ENCODE measurements around the gene TBL3. TPM values are rescaled to one million over a fixed set of nuclear protein-coding genes. Genes with fewer than 3 reads are reported as not detected.
A peak's percentile ranks its signal among the peaks of the same experiment; 100 is the strongest.

Gene TBL3
- total RNA-seq, 1 experiment from 2014 or later: 42.4 TPM

DNA sequence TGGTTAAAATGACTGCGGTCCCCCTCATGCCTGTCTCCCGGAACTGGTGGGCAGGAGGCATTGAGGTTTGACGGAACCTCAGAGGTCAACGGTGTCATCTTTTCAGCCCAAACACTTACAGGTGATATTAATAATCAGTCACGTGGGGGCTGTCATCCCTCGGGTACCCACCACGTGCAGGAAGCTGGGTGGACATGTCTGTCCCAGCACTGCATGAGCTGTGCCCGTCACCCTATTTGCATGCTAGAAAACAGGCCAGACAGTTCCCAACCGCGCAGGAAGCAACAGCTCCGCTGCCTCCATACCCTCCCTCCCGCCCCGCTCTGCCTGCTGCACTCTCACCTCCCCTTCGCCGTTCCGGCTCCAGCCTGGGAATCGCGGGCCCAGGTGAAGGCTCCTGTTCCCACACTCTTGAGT is 19.3 kb downstream of the TBL3 start:
- no peak for ATAC-seq
- Histone ChIP-seq H3K4me3 (ENCODE audit: low read depth in 2 of 2, low read length in 2 of 2) (peak overlapping the region in 1 of 2 experiments; percentile 67; a peak in 1 of 4 replicates), H3K27ac (ENCODE audit: low read length) (no peak overlapping the region), H3K27me3 (ENCODE audit: control insufficient read depth, insufficient read depth, low read length) (no peaks in the 10 kb centered on the region), H3K4me1 (ENCODE audit: control insufficient read depth, insufficient read depth, low read length) (peaks cover 15% of the 10 kb centered on the region; the same call in 1 of the 2 replicates), H3K9me3 (ENCODE audit: control insufficient read depth, insufficient read depth, low read depth, low read length) (no peaks in the 10 kb centered on the region), H3K36me3 (ENCODE audit: control insufficient read depth, insufficient read depth, low read length) (no peaks in the 10 kb centered on the region)
- no peak for DNase-seq (ENCODE audit: low read depth, low spot score)
- ChIA-PET POLR2A (interaction anchor here (0.6 kb wide), 1 partner anchor 50 kb away, joined by 5 read pairs; no protein-coding TSS in a partner anchor), CTCF (no interaction called here)
- no TSS peak for BruUV-seq (replicated peaks)
- in situ Hi-C loops (cut with HindIII; ENCODE audit: low pct_unique_long_range_greater_than_20kb, low sequenced_read_pairs) (no loop called here), intact Hi-C loops (cut with micrococcal nuclease; ENCODE audit: unreplicated experiment) (no loop called here)
- TF ChIP-seq TCF7L2 (IDR thresholded peaks at IDR 0.05; ENCODE audit: low read depth, low read length) (no peak), SIN3A (IDR thresholded peaks at IDR 0.05; ENCODE audit: borderline replicate concordance, insufficient read depth, low read depth, low read length) (no peak), POLR2AphosphoS5 (IDR thresholded peaks at IDR 0.05; ENCODE audit: low read depth, low read length) (no peak)
- TF ChIP-seq, protein P1, sequence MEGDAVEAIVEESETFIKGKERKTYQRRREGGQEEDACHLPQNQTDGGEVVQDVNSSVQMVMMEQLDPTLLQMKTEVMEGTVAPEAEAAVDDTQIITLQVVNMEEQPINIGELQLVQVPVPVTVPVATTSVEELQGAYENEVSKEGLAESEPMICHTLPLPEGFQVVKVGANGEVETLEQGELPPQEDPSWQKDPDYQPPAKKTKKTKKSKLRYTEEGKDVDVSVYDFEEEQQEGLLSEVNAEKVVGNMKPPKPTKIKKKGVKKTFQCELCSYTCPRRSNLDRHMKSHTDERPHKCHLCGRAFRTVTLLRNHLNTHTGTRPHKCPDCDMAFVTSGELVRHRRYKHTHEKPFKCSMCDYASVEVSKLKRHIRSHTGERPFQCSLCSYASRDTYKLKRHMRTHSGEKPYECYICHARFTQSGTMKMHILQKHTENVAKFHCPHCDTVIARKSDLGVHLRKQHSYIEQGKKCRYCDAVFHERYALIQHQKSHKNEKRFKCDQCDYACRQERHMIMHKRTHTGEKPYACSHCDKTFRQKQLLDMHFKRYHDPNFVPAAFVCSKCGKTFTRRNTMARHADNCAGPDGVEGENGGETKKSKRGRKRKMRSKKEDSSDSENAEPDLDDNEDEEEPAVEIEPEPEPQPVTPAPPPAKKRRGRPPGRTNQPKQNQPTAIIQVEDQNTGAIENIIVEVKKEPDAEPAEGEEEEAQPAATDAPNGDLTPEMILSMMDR (IDR thresholded peaks at IDR 0.05): no peak
- TF ChIP-seq, protein P2, sequence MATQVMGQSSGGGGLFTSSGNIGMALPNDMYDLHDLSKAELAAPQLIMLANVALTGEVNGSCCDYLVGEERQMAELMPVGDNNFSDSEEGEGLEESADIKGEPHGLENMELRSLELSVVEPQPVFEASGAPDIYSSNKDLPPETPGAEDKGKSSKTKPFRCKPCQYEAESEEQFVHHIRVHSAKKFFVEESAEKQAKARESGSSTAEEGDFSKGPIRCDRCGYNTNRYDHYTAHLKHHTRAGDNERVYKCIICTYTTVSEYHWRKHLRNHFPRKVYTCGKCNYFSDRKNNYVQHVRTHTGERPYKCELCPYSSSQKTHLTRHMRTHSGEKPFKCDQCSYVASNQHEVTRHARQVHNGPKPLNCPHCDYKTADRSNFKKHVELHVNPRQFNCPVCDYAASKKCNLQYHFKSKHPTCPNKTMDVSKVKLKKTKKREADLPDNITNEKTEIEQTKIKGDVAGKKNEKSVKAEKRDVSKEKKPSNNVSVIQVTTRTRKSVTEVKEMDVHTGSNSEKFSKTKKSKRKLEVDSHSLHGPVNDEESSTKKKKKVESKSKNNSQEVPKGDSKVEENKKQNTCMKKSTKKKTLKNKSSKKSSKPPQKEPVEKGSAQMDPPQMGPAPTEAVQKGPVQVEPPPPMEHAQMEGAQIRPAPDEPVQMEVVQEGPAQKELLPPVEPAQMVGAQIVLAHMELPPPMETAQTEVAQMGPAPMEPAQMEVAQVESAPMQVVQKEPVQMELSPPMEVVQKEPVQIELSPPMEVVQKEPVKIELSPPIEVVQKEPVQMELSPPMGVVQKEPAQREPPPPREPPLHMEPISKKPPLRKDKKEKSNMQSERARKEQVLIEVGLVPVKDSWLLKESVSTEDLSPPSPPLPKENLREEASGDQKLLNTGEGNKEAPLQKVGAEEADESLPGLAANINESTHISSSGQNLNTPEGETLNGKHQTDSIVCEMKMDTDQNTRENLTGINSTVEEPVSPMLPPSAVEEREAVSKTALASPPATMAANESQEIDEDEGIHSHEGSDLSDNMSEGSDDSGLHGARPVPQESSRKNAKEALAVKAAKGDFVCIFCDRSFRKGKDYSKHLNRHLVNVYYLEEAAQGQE (IDR thresholded peaks at IDR 0.05; ENCODE audit: insufficient read depth in 1 of 2, low read depth in 2 of 2, low read length in 1 of 2): no peak

DNA sequence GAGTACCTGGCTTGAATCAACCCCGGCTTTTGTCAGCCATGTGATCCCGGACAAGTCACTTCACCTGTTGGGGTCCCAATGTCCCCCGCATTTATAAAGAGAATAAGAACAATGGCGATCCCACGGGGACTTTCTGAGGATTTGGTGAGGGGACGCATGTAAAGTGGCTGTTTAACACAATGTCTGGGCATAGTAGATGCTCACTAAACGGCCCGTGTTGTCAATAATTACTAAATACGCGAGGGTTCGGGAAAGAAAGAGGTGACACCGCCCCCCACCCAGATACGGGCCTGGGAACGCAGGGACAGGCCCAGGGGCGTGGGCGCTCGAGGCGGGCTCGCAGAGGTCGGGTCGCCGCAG is 19.7 kb downstream of the TBL3 start:
- ChIA-PET POLR2A (no interaction called here), CTCF (interaction anchor here (0.6 kb wide), 1 partner anchor 149 kb away, joined by 4 read pairs; no protein-coding TSS in a partner anchor)
- H3K4me1 ChIP-seq (ENCODE audit: control insufficient read depth, insufficient read depth, low read length): peaks cover 15% of the 10 kb centered on the region; the same call in 1 of the 2 replicates
- intact Hi-C loops (cut with micrococcal nuclease; ENCODE audit: unreplicated experiment): no loop called here
- in situ Hi-C loops (cut with HindIII; ENCODE audit: low pct_unique_long_range_greater_than_20kb, low sequenced_read_pairs): no loop called here
- ATAC-seq (no peak), DNase-seq (ENCODE audit: low read depth, low spot score) (no peak)
- TF ChIP-seq, protein P1 (IDR thresholded peaks at IDR 0.05): no peak
- no peak for TF ChIP-seq POLR2AphosphoS5 (IDR thresholded peaks at IDR 0.05; ENCODE audit: low read depth, low read length)
- BruUV-seq (replicated peaks): no TSS peak
- H3K27ac ChIP-seq (ENCODE audit: low read length): no peak overlapping the region
- H3K27me3 ChIP-seq (ENCODE audit: control insufficient read depth, insufficient read depth, low read length): no peaks in the 10 kb centered on the region
- no peaks in the 10 kb centered on the region for H3K36me3 ChIP-seq (ENCODE audit: control insufficient read depth, insufficient read depth, low read length)
- no peaks in the 10 kb centered on the region for H3K9me3 ChIP-seq (ENCODE audit: control insufficient read depth, insufficient read depth, low read depth, low read length)
- H3K4me3 ChIP-seq (ENCODE audit: low read depth in 2 of 2, low read length in 2 of 2): no peak overlapping the region
